ENCODE results near the gene SUSD3. TPM values are rescaled to one million over a fixed set of nuclear protein-coding genes. Genes with fewer than 3 reads are reported as not detected.

The SUSD3 gene
- total RNA-seq, 4 donors from 2014 or later: 0.83 to 3.3 (median 1.4) TPM

DNA sequence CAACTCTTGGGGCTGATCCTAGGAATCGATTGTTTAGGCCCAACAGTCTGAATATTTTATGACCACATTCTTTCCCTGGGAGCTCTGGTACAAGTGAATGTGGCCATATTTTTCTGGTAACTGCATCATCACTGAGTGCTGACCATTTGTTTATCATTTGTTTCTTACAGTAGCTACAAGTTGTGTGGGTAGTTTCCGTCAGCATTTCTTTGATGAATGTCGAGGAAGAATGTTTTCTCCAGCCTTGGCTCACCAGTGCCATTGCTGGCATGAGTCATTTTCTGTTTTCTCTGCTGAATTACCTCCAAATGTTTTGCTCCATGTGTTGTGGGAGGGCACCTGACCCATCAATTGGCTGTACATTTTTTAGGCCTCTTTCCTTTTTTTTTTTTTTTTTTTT lies 23.4 kb downstream of the SUSD3 start:
- no peak for DNase-seq (ENCODE audit: extremely low spot score)
- no peaks in the 10 kb centered on the region for H3K27me3 ChIP-seq
- TF ChIP-seq CTCF (IDR thresholded peaks at IDR 0.05) (no peak), POLR2A (IDR thresholded peaks at IDR 0.05; ENCODE audit: low read depth) (no peak), POLR2AphosphoS5 (IDR thresholded peaks at IDR 0.05) (no peak), EP300 (IDR thresholded peaks at IDR 0.05) (no peak)
- WGBS: 54% methylated on average over 3 of the region's 3 CpGs
- no peaks in the 10 kb centered on the region for H3K36me3 ChIP-seq
- H3K4me3 ChIP-seq: no peak overlapping the region
- H3K9me3 ChIP-seq: no peaks in the 10 kb centered on the region
- no peak overlapping the region for H3K27ac ChIP-seq (replicated peaks in 1 of 4)
- intact Hi-C loops (cut with DNase I): loop anchor here (10.0 kb wide), 1 partner anchor 77 kb away; no protein-coding TSS in a partner anchor
- no peaks in the 10 kb centered on the region for H3K4me1 ChIP-seq

DNA sequence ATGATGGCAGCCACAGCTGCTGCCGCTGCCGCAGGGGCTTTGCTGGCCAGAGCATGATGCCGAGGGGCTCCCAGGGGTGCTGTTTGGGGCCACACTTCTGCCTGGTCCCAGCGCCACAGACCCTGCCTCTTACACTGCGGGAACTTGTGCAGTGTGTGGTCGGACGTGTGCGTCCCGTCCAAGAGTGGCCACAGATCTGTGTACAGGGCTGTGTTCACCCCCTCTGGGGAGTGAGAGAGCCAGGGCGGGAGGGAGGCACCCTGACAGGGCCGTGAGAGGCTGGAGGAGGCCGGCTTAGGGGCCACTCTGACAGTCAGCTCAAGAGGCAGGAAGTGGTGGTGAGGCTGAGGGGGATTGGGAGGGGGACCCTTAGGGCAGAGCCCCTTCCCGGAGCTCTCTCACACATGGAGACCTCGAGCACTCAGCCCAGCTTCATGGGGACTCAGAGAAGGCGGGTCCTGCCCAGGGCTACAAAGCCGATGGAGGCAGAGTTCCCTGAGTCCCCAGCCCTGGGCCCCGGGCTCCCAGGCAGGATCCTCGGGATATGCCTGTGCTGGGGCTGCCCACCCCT lies 24.4 kb downstream of the SUSD3 start:
- DNase-seq (ENCODE audit: extremely low spot score): no peak
- WGBS: 62% methylated on average over 11 of the region's 18 CpGs
- Histone ChIP-seq H3K27me3 (no peaks in the 10 kb centered on the region), H3K4me3 (no peak overlapping the region), H3K27ac (replicated peaks in 1 of 4) (no peak overlapping the region), H3K4me1 (no peaks in the 10 kb centered on the region), H3K36me3 (no peaks in the 10 kb centered on the region), H3K9me3 (no peaks in the 10 kb centered on the region)
- intact Hi-C loops (cut with DNase I): loop anchor here (10.0 kb wide), 1 partner anchor 78 kb away; no protein-coding TSS in a partner anchor
- TF ChIP-seq POLR2AphosphoS5 (IDR thresholded peaks at IDR 0.05) (no peak), EP300 (IDR thresholded peaks at IDR 0.05) (no peak), POLR2A (IDR thresholded peaks at IDR 0.05; ENCODE audit: low read depth) (no peak), CTCF (IDR thresholded peaks at IDR 0.05) (no peak)

DNA sequence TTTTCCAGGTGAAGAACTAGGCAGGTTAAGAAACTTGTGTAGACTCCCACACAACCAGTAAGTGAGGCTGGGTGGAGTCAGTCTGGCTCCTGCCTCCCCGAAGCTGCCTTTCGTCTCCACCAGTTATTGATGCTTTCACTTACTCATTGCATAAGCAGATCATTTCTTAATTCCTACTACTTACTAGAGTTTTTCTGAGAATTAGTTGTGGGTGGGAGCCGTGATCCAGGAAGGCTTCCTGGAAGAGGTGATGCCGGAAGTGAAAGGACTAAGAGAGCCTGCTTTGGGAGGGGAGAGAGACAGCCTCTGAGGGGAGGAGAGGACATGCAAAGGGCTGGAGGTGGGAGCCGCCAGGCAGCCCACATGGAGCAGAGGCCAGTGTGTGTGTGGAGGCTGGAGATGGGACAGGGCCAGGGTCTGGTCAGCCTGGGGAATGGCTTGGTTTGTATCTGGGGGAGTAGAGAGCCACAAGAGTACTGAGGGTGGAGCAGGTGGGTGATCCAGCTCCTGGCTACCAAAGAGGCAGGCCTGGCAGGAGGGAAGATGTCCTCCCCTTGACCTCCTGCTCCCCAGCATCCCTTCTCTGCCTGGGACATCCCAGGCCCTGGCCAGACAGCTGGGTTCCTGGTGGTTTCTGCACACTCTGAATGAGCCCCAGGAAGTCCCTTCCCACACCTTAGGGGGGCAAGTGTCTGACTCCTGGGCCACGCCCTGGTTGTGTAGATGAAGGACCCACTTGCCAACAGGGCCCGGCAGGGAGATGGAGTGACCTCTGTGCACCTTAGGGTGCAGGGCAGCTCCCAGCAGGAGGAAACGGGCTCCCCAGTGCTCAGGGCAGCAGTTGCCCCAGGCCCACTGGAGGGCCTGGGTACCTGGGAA lies 25.3 kb downstream of the SUSD3 start:
- Histone ChIP-seq H3K27me3 (no peaks in the 10 kb centered on the region), H3K9me3 (no peaks in the 10 kb centered on the region), H3K4me1 (no peaks in the 10 kb centered on the region), H3K4me3 (no peak overlapping the region), H3K36me3 (no peaks in the 10 kb centered on the region), H3K27ac (replicated peaks in 1 of 4) (no peak overlapping the region)
- 76% methylated on average over 8 of the region's 8 CpGs for WGBS
- intact Hi-C loops (cut with DNase I): loop anchor here (10.0 kb wide), 1 partner anchor 79 kb away; no protein-coding TSS in a partner anchor
- DNase-seq (ENCODE audit: extremely low spot score): no peak
- TF ChIP-seq CTCF (IDR thresholded peaks at IDR 0.05) (no peak), EP300 (IDR thresholded peaks at IDR 0.05) (no peak)

- Histone ChIP-seq H3K36me3 (no peaks in the 10 kb centered on the region), H3K4me1 (no peaks in the 10 kb centered on the region), H3K9me3 (no peaks in the 10 kb centered on the region), H3K27me3 (no peaks in the 10 kb centered on the region), H3K27ac (replicated peaks in 1 of 4) (no peak overlapping the region), H3K4me3 (no peak overlapping the region)
- intact Hi-C loops (cut with DNase I): loop anchor here (10.0 kb wide), 1 partner anchor 80 kb away; no protein-coding TSS in a partner anchor
- TF ChIP-seq POLR2A (IDR thresholded peaks at IDR 0.05; ENCODE audit: low read depth) (no peak), POLR2AphosphoS5 (IDR thresholded peaks at IDR 0.05) (no peak), EP300 (IDR thresholded peaks at IDR 0.05) (no peak), CTCF (IDR thresholded peaks at IDR 0.05) (no peak)
- WGBS: 100% methylated on average over 3 of the region's 6 CpGs
- DNase-seq (ENCODE audit: extremely low spot score): no peak
Observed at GRCh38 chr9:93084471-93084881, 26.0 kb downstream of the SUSD3 start.
